Thyroid gland (tissue), 4 donors: Measurements from ENCODE around the gene PITPNB. TPM values are rescaled to one million over a fixed set of nuclear protein-coding genes. Genes with fewer than 3 reads are reported as not detected.

Experiments
- DNase-seq, 2 donors: peaks; one replicate each; pipeline ENCODE4 v3.0.0-alpha.2; 2019
- H3K27ac ChIP-seq, 3 donors: fragments of 200-600 bp; sonication (generic); 1 replicate in 2 of 3; 2 replicates in 1 of 3; pipeline ENCODE4 v1.5.1; 2016 to 2019; ENCODE audit warnings: mild to moderate bottlenecking in 1 of 3, moderate library complexity in 1 of 3
- H3K27me3 ChIP-seq: fragments of 200-600 bp; sonication (generic); one replicate; pipeline ENCODE4 v1.5.1; 2019
- H3K36me3 ChIP-seq, 2 donors: fragments of 200-600 bp; sonication (generic); one replicate each; pipeline ENCODE4 v1.5.1; 2016 to 2019
- H3K4me1 ChIP-seq, 2 donors: fragments of 200-600 bp; sonication (generic); one replicate each; pipeline ENCODE4 v1.5.1; 2017 to 2019
- H3K4me3 ChIP-seq, 3 donors: fragments of 200-600 bp; sonication (generic); replicated peaks in 1 of 3; 1 replicate in 2 of 3; 2 replicates in 1 of 3; pipeline ENCODE4 v1.5.1; 2016; ENCODE audit warnings: mild to moderate bottlenecking in 1 of 3
- H3K9me3 ChIP-seq: fragments of 200-600 bp; sonication (generic); one replicate; pipeline ENCODE4 v1.5.1; 2017
- POLR2A ChIP-seq, 2 donors: fragments of 450-650 bp; IDR thresholded peaks; one replicate each; pipeline ENCODE4 v1.6.1; 2017; ENCODE audit warnings: antibody characterized with exemption in 2 of 2, mild to moderate bottlenecking in 2 of 2, moderate library complexity in 1 of 2
- WGBS, 2 donors: methylation state at CpG; one replicate each; pipeline ENCODE4 v1.1.5; 2017; 5-methylcytosine and 5-hydroxymethylcytosine counted together
- intact Hi-C: fragments of 100-400 bp; cut with DNase I; formaldehyde crosslinking; loops from one replicate; pipeline ENCODE4 v1.15.1; 2023
- total RNA-seq, 4 donors: library from RNA; depleted of rRNA; stranded (reverse); fragments of >200 nt; gene quantifications; one replicate each; pipeline ENCODE4 v1.2.3, GENCODE V29; 2016
- TF ChIP-seq, protein P1 (sequence below), 6 experiments: fragments of 200-600 bp in 3 of 6; fragments of 450-650 bp in 3 of 6; sonication (generic) in 3 of 6; IDR thresholded peaks; one replicate each; pipeline ENCODE4 v1.5.1; 2016 to 2019; ENCODE audit warnings: antibody characterized with exemption in 6 of 6, mild to moderate bottlenecking in 2 of 6, inconsistent platforms in 1 of 6, moderate library complexity in 1 of 6

Gene PITPNB
- 10 to 100 TPM; 30.7 to 54.4 (median 42.6) TPM for total RNA-seq

DNA sequence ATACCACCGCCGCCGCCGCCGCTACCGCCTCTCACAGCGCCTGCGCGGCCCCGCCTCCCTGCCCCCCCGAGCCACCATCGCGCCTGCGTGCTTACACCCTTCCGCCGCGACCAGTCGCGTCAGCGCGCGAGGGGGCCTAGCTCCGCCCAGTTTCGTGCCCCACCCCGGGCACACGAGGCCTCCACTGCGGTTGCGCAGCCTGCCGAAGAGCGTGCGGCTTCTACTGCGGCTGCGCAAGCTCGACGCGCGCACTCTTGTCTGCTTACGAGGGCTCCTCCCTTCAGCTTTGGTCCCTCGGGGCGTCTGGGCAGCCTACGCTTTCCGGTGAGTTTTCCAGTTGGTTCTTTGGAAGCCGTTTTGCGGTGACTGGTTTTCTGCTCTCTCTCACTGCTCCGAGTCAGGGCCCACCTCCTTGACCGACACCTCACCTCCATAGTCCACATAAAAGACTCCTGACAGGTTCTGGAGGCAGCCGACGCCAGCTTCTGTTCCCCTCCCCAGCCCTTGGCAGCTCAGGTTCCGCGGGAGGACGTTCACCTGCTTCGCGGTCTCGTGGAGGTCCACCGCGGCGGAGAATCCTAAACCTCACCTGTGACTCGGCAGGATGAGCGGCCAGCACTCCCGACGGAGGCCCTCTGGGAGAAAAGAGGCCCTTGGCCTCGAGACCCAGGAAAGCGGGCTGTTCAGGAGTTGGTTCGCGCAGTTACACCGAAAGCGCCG, at the start of gene PITPNB:
Gene PITPNB, minus strand, starts transcription at position 35 of the 720 bp plus-strand sequence. CDS start 65 bp downstream, outside the sequence.
- peaks cover 10 to 25% of the 10 kb centered on the region in 2 donors for H3K4me1 ChIP-seq
- peak within 1 kb of the TSS; percentile 66 to 98 (median 94) for H3K27ac ChIP-seq
- H3K27me3 ChIP-seq = no peaks in the 10 kb centered on the region
- H3K9me3 ChIP-seq = no peaks in the 10 kb centered on the region
- intact Hi-C loops = no loop called here
- H3K4me3 ChIP-seq = peak within 1 kb of the TSS; percentile 37 to 98 (median 78)
- peak; percentile 95 to 98 for DNase-seq
- H3K36me3 ChIP-seq = no peaks in the 10 kb centered on the region
- 2 to 3% methylated on average over 33 to 44 of the region's 68 CpGs for WGBS, 2 donors
- TF ChIP-seq POLR2A (IDR thresholded peaks at IDR 0.05) = peak in 1 of 2 donors; percentile 87
- TF ChIP-seq, protein P1, sequence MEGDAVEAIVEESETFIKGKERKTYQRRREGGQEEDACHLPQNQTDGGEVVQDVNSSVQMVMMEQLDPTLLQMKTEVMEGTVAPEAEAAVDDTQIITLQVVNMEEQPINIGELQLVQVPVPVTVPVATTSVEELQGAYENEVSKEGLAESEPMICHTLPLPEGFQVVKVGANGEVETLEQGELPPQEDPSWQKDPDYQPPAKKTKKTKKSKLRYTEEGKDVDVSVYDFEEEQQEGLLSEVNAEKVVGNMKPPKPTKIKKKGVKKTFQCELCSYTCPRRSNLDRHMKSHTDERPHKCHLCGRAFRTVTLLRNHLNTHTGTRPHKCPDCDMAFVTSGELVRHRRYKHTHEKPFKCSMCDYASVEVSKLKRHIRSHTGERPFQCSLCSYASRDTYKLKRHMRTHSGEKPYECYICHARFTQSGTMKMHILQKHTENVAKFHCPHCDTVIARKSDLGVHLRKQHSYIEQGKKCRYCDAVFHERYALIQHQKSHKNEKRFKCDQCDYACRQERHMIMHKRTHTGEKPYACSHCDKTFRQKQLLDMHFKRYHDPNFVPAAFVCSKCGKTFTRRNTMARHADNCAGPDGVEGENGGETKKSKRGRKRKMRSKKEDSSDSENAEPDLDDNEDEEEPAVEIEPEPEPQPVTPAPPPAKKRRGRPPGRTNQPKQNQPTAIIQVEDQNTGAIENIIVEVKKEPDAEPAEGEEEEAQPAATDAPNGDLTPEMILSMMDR (IDR thresholded peaks at IDR 0.05) = peak in 2 of 6 experiments; percentile 2 to 10

DNA sequence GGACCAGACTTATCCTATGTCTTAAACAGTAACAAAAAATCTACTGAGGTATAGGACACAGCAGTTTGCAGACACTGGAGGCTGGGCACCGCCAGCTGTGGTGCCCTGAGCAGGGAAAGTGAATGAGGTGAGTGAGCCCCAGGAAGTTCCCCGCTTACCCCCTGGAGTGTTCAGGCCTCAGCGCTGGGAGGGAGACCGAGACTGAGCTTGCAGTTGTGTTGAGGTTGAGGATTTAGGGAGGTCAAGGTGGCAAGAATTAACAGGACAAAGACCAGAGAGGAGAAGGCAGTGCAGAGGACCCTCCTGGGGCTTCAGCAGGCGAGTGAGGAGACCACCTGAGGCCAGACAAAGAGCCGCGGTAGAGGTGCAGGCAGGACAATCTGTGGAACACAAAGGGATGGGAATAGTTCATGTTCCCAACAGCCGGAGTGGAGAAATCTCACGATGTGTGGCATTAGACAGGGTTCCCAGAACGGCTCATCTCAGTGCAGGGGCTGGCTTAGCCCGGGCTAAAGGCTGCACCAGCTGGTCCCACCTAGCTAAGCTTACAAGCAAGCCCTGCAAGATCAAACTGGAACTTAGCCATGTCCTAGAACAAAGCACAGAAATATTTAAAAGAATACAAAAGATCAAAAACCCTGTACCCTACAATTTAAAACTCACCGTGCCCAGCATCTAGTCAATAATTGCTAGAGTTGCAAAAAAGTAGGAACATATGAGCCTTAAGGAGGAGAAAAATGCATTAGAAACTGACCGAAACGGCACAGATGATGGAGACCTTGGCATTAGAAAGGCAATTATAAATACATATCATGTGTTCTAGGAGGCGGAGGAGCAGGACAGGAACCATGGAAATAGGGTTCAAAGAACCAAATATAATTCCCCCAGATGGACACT, 47.4 kb upstream of the PITPNB start:
- no peak for DNase-seq
- 93 to 94% methylated on average over 15 of the region's 15 CpGs for WGBS, 2 donors
- no peak for TF ChIP-seq POLR2A (IDR thresholded peaks at IDR 0.05)
- TF ChIP-seq, protein P1 (IDR thresholded peaks at IDR 0.05) = no peak

DNA sequence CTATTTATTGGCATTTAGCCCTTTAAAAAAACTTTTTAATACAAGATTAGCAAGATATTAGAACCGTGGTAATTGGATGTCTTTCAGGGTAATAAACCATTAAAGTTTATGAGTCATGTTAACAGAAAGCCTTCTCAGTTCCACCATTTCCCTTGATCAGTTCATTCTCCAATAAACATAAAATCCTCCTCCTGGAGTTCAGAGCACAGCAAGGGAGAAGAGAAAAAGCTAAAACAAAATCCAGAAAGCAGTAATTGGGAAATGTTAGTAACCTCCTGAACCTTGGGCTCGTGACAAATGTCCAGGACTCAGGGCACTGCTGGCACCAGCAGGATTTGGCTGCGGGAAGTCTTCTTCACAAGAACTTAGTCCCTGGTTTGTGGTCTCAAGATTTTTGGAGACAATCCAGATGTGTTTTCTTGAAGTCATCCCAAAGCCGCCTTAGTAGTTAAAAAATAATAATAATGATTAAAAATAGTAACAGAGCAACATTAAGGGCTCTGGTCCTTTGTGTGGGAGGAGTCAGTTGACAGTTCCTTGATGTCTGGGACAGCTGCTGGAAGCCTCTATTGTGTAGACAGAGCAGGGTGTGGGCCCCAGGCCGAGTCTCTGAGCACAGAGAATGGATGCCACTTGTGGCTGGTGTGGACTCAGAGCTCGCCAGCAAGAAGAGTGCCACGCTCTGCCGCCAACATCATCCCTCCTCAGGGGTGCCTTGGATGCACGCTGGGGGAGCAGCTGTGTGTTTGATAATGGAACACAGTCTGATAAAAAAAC, 43.4 kb upstream of the PITPNB start:
- 71 to 74% methylated on average over 9 of the region's 9 CpGs for WGBS, 2 donors
- no peaks in the 10 kb centered on the region for H3K9me3 ChIP-seq
- TF ChIP-seq, protein P1 (IDR thresholded peaks at IDR 0.05) = no peak
- TF ChIP-seq POLR2A (IDR thresholded peaks at IDR 0.05) = no peak
- no peak overlapping the region for H3K27ac ChIP-seq
- H3K27me3 ChIP-seq = no peaks in the 10 kb centered on the region
- peaks cover 4 to 9% of the 10 kb centered on the region in 2 donors for H3K4me1 ChIP-seq
- H3K36me3 ChIP-seq = no peaks in the 10 kb centered on the region
- DNase-seq = no peak
- intact Hi-C loops = no loop called here
- no peak overlapping the region for H3K4me3 ChIP-seq

More for the DNA sequence above, 47.4 kb upstream of the PITPNB start:
- no peak overlapping the region for H3K27ac ChIP-seq
- intact Hi-C loops = no loop called here
- H3K4me1 ChIP-seq = no peaks in the 10 kb centered on the region
- H3K27me3 ChIP-seq = no peaks in the 10 kb centered on the region
- no peaks in the 10 kb centered on the region for H3K36me3 ChIP-seq
- no peaks in the 10 kb centered on the region for H3K9me3 ChIP-seq
- H3K4me3 ChIP-seq = no peak overlapping the region

DNA sequence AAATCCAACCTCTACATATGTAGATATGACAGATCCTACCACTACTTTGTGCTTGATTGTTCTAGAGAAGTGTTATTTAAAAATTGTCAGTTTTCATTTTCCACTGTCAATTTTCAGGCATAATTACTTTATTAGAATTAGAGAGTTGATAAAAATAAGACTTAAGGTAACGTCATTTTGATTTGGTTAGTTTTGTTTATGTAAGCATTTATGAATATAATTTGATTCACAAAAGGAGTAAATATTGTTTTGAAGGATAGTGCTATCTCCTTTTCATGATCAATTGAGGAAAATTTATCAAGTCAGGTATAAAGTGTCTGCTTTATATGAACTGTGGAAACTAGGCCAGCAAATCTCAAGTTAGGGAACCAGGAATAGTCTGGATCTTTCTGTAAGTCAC, 42.6 kb upstream of the PITPNB start:
- 92 to 95% methylated on average over 1 of the region's 1 CpG for WGBS, 2 donors
- Histone ChIP-seq H3K9me3 (no peaks in the 10 kb centered on the region), H3K36me3 (no peaks in the 10 kb centered on the region), H3K4me3 (no peak overlapping the region), H3K27me3 (no peaks in the 10 kb centered on the region), H3K27ac (no peak overlapping the region), H3K4me1 (peaks cover 4 to 9% of the 10 kb centered on the region in 2 donors)
- TF ChIP-seq, protein P1 (IDR thresholded peaks at IDR 0.05) = no peak
- TF ChIP-seq POLR2A (IDR thresholded peaks at IDR 0.05) = no peak
- intact Hi-C loops = no loop called here
- DNase-seq = no peak
